HEK293 (cell line): ENCODE measurements around the gene DIRAS1.
A peak's percentile ranks its signal among the peaks of the same experiment; 100 is the strongest.

Experiments
- CTCF ChIA-PET: fragments of 350-600 bp; formaldehyde crosslinking; extraction: SDS; loops from one replicate; lab custom pipeline; 2021; ENCODE audit warnings: antibody characterized with exemption; lab: Yijun Ruan, JAX
- POLR2A ChIA-PET: fragments of 300-600 bp; formaldehyde crosslinking; extraction: SDS; loops from one replicate; lab custom pipeline; 2020; ENCODE audit warnings: antibody characterized with exemption, inconsistent platforms; lab: Yijun Ruan, JAX
- H3K27ac ChIP-seq: fragments of 200-500 bp; sonication (Bioruptor generic); 2 replicates; pipeline ENCODE4 v1.5.1; 2014; ENCODE audit warnings: low read depth, low read length, control low read depth, inconsistent platforms; ENCODE audit errors: extremely low read depth
- H3K36me3 ChIP-seq, 2 experiments: fragments of 200-500 bp in 1 of 2; sonication (Bioruptor generic) in 1 of 2; 1 replicate in 1 of 2; 2 replicates in 1 of 2; pipeline ENCODE4 v1.5.1; 2014 to 2017; ENCODE audit warnings: inconsistent platforms in 2 of 2, low read length in 2 of 2; ENCODE audit not compliant: control insufficient read depth in 2 of 2, insufficient read depth in 1 of 2
- H3K4me1 ChIP-seq: fragments of 200-500 bp; sonication (Bioruptor generic); 2 replicates; pipeline ENCODE4 v1.5.1; 2014; ENCODE audit warnings: mild to moderate bottlenecking, low read length, inconsistent platforms; ENCODE audit not compliant: control insufficient read depth, insufficient read depth
- H3K4me3 ChIP-seq: 2 replicates; pipeline ENCODE4 v1.5.1; 2011; ENCODE audit warnings: low read depth, mild to moderate bottlenecking, control low read depth, low read length, moderate library complexity
- H3K9me3 ChIP-seq: fragments of 200-500 bp; sonication (Bioruptor generic); 2 replicates; pipeline ENCODE4 v1.5.1; 2014; ENCODE audit warnings: low read depth, low read length, inconsistent platforms; ENCODE audit not compliant: control insufficient read depth, insufficient read depth
- PRDM6 ChIP-seq: fragments of 450-650 bp; formaldehyde crosslinking; IDR thresholded peaks from 2 replicates; pipeline ENCODE4 v1.5.1; 2017; ENCODE audit warnings: missing biosample characterization, missing genetic modification characterization
- SCRT2 ChIP-seq: fragments of 450-650 bp; formaldehyde crosslinking; IDR thresholded peaks from 2 replicates; pipeline ENCODE4 v1.5.1; 2016; ENCODE audit warnings: missing biosample characterization, missing genetic modification characterization
- SP2 ChIP-seq: fragments of 450-650 bp; formaldehyde crosslinking; IDR thresholded peaks from 2 replicates; pipeline ENCODE4 v1.5.1; 2016; ENCODE audit warnings: missing biosample characterization, missing genetic modification characterization
- TRIM28 ChIP-seq: IDR thresholded peaks from 2 replicates; pipeline ENCODE4 v1.6.1; 2011; ENCODE audit warnings: low read length, control low read depth, borderline replicate concordance
- WT1 ChIP-seq: fragments of 450-650 bp; formaldehyde crosslinking; IDR thresholded peaks from 2 replicates; pipeline ENCODE4 v1.5.1; 2016; ENCODE audit warnings: missing biosample characterization, missing genetic modification characterization
- ZFP37 ChIP-seq: fragments of 450-650 bp; formaldehyde crosslinking; IDR thresholded peaks from 2 replicates; pipeline ENCODE4 v1.5.1; 2016; ENCODE audit warnings: missing biosample characterization, missing genetic modification characterization
- ZFP69B ChIP-seq: fragments of 450-650 bp; formaldehyde crosslinking; IDR thresholded peaks from 2 replicates; pipeline ENCODE4 v1.5.1; 2016; ENCODE audit warnings: missing biosample characterization, missing genetic modification characterization
- ZIC2 ChIP-seq: fragments of 450-650 bp; formaldehyde crosslinking; IDR thresholded peaks from 2 replicates; pipeline ENCODE4 v1.5.1; 2016; ENCODE audit warnings: missing biosample characterization, missing genetic modification characterization
- ZNF146 ChIP-seq: fragments of 450-650 bp; formaldehyde crosslinking; IDR thresholded peaks from 2 replicates; pipeline ENCODE4 v1.5.1; 2016; ENCODE audit warnings: missing biosample characterization, missing genetic modification characterization
- ZNF18 ChIP-seq: fragments of 450-650 bp; formaldehyde crosslinking; IDR thresholded peaks from 2 replicates; pipeline ENCODE4 v1.5.1; 2016; ENCODE audit warnings: missing biosample characterization, missing genetic modification characterization
- ZNF354C ChIP-seq: fragments of 450-650 bp; formaldehyde crosslinking; IDR thresholded peaks from 2 replicates; pipeline ENCODE4 v1.5.1; 2016; ENCODE audit warnings: missing biosample characterization, missing genetic modification characterization, low read depth, borderline replicate concordance
- ZNF416 ChIP-seq: fragments of 450-650 bp; formaldehyde crosslinking; IDR thresholded peaks from 2 replicates; pipeline ENCODE4 v1.5.1; 2016; ENCODE audit warnings: missing biosample characterization, missing genetic modification characterization
- ZNF423 ChIP-seq: fragments of 450-650 bp; formaldehyde crosslinking; IDR thresholded peaks from 2 replicates; pipeline ENCODE4 v1.5.1; 2016; ENCODE audit warnings: missing biosample characterization, missing genetic modification characterization
- ZNF488 ChIP-seq: fragments of 450-650 bp; formaldehyde crosslinking; IDR thresholded peaks from 2 replicates; pipeline ENCODE4 v1.5.1; 2016; ENCODE audit warnings: missing biosample characterization, missing genetic modification characterization
- ZNF501 ChIP-seq: fragments of 450-650 bp; formaldehyde crosslinking; IDR thresholded peaks from 2 replicates; pipeline ENCODE4 v1.5.1; 2016; ENCODE audit warnings: missing biosample characterization, missing genetic modification characterization
- ZNF596 ChIP-seq: fragments of 450-650 bp; IDR thresholded peaks from 2 replicates; pipeline ENCODE4 v1.5.0; 2018; ENCODE audit warnings: missing biosample characterization, mild to moderate bottlenecking, missing genetic modification characterization, moderate library complexity
- ZNF626 ChIP-seq: fragments of 450-650 bp; sonication (Bioruptor Pico); formaldehyde crosslinking; IDR thresholded peaks from 2 replicates; pipeline ENCODE4 v1.5.1; 2018; ENCODE audit warnings: missing biosample characterization, missing genetic modification characterization, inconsistent platforms
- ZNF692 ChIP-seq: fragments of 450-650 bp; formaldehyde crosslinking; IDR thresholded peaks from 2 replicates; pipeline ENCODE4 v1.5.1; 2016; ENCODE audit warnings: missing biosample characterization, missing genetic modification characterization
- ZNF768 ChIP-seq: fragments of 450-650 bp; formaldehyde crosslinking; IDR thresholded peaks from 2 replicates; pipeline ENCODE4 v1.5.1; 2018; ENCODE audit warnings: missing biosample characterization, mild to moderate bottlenecking, missing genetic modification characterization

The DIRAS1 gene

GRCh38 chr19:2719232-2719735, 1.9 kb downstream of the DIRAS1 start:
- H3K9me3 ChIP-seq = no peaks in the 10 kb centered on the region
- no peak for TF ChIP-seq WT1 (tag by site-specific recombination)
- peak; percentile 21; the same call in 1 of the 2 replicates for TF ChIP-seq ZNF768 (tag by site-specific recombination)
- TF ChIP-seq ZNF423 (tag by site-specific recombination) = no peak
- TF ChIP-seq, all 188 proteins: peak for 1
- no peak overlapping the region for H3K27ac ChIP-seq
- peaks cover 0 to 27% of the 10 kb centered on the region in 2 experiments; a peak in 1 of 3 replicates for H3K36me3 ChIP-seq
- H3K4me1 ChIP-seq = no peaks in the 10 kb centered on the region
- ChIA-PET POLR2A (no interaction called here), CTCF (no interaction called here)
- H3K4me3 ChIP-seq = no peak overlapping the region

GRCh38 chr19:2717638-2718541, 3.3 kb downstream of the DIRAS1 start:
- no peak for TF ChIP-seq ZNF146
- TF ChIP-seq TRIM28 = no peak
- TF ChIP-seq ZFP69B = no peak
- no peak for TF ChIP-seq SP2 (tag by site-specific recombination)
- TF ChIP-seq ZNF354C (tag by site-specific recombination) = no peak
- TF ChIP-seq ZNF692 (tag by site-specific recombination) = no peak
- no peak for TF ChIP-seq ZFP37 (tag by site-specific recombination)
- TF ChIP-seq ZNF626 = no peak
- H3K36me3 ChIP-seq = peaks cover 0 to 27% of the 10 kb centered on the region in 2 experiments; a peak in 1 of 3 replicates
- CTCF ChIA-PET = interaction anchor here (0.6 kb wide), 1 partner anchor 81 kb away, joined by 3 read pairs; no protein-coding TSS in a partner anchor
- H3K9me3 ChIP-seq = no peaks in the 10 kb centered on the region
- H3K4me1 ChIP-seq = no peaks in the 10 kb centered on the region
- H3K27ac ChIP-seq = no peak overlapping the region
- POLR2A ChIA-PET = interaction anchor here (0.6 kb wide), 2 partner anchors 197 to 210 kb away, joined by 3 to 4 read pairs; no protein-coding TSS in a partner anchor
- H3K4me3 ChIP-seq = no peak overlapping the region

DNA sequence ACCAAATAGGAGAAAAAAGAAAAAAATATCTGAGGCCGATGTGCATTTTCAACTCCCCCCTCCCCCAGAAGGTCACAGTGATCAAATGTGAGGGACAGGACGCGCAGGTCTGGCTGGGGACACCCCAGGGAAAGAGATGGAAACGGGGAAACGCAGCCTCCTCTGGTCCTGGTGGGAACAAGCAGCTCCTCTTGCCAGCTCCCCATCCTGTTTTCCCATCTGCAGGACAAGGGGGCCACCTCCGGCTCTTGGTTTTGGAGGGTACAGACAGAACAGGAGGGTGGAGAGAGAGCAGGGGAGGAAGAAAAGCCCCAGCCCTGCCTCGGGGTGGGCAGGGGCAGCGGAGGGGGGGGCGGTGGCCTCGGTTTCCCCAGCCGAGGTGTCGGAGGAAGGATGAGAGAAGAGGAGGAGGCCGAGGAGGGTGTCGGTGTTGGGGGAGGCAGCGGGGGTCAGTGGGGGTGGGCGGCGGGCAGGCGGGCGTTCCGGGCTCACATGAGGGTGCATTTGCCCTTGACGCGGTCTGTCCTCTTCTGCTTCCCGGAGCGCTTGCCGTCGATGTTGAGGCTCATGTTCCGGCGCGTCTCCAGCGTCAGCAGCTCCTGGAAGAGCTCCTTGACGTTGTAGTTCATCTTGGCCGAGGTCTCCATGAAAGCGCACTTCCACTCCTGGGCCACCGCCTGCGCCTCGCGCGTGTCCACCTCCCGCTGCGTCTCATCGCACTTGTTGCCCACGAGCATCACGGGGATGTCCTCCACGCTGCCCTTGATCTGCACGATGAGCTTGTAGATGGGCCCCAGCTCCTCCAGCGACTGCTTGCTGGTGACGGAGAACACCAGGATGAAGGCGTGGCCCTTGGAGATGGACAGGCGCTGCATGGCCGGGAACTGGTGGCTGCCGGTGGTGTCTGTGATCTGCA, 4.2 kb downstream of the DIRAS1 start:
- Histone ChIP-seq H3K9me3 (no peaks in the 10 kb centered on the region), H3K27ac (no peak overlapping the region), H3K36me3 (peaks cover 0 to 27% of the 10 kb centered on the region in 2 experiments; a peak in 1 of 3 replicates), H3K4me1 (no peaks in the 10 kb centered on the region), H3K4me3 (no peak overlapping the region)
- TF ChIP-seq SCRT2 (tag by site-specific recombination) = peak; percentile 36; the same call in 1 of the 2 replicates
- no peak for TF ChIP-seq ZNF501 (tag by site-specific recombination)
- TF ChIP-seq ZIC2 (tag by site-specific recombination) = no peak
- TF ChIP-seq ZNF18 (tag by site-specific recombination) = no peak
- no peak for TF ChIP-seq ZNF596 (tag by site-specific recombination)
- TF ChIP-seq ZNF416 (tag by site-specific recombination) = no peak
- no peak for TF ChIP-seq PRDM6 (tag by site-specific recombination)
- TF ChIP-seq ZNF488 = no peak
- POLR2A ChIA-PET = interaction anchor here (0.6 kb wide), 2 partner anchors 196 to 211 kb away, joined by 3 to 4 read pairs; no protein-coding TSS in a partner anchor
- CTCF ChIA-PET = no interaction called here
